ENCODE data around the gene LRRC4C. TPM values are rescaled to one million over a fixed set of nuclear protein-coding genes. Genes with fewer than 3 reads are reported as not detected.

The LRRC4C gene
- total RNA-seq, 6 donors from 2014 or later = 0.37 to 1.2 (median 1.0) TPM; not detected in 2

DNA sequence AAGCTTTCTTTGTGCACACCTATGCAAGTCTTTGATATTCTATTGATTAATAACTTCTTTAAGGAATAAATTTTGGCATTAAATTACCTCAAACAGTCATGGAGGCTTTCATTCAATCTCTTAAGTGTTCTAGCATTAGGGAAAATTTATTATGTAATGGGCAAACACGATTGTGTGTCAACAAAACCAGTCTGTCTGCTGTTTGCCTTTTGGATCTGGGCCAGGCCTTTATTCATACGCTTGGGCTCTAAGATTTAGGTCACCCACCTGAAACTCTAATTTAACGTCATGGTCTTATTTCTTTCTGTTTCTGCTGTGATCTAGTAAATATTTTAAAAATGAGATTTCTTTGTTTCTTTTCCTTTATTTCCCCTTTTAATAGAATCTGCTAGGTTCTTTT is 1270.6 kb downstream of the LRRC4C start:
- Histone ChIP-seq H3K36me3 (no peaks in the 10 kb centered on the region), H3K4me1 (no peaks in the 10 kb centered on the region), H3K27me3 (no peaks in the 10 kb centered on the region), H3K9me3 (no peaks in the 10 kb centered on the region), H3K27ac (no peak overlapping the region), H3K4me3 (no peak overlapping the region)
- ATAC-seq (ENCODE audit: low FRiP score in 2 of 2) (no peak), DNase-seq (peak in 1 of 2 donors; percentile 22)
- no peak for TF ChIP-seq POLR2A (IDR thresholded peaks at IDR 0.05)
- TF ChIP-seq, protein P1, sequence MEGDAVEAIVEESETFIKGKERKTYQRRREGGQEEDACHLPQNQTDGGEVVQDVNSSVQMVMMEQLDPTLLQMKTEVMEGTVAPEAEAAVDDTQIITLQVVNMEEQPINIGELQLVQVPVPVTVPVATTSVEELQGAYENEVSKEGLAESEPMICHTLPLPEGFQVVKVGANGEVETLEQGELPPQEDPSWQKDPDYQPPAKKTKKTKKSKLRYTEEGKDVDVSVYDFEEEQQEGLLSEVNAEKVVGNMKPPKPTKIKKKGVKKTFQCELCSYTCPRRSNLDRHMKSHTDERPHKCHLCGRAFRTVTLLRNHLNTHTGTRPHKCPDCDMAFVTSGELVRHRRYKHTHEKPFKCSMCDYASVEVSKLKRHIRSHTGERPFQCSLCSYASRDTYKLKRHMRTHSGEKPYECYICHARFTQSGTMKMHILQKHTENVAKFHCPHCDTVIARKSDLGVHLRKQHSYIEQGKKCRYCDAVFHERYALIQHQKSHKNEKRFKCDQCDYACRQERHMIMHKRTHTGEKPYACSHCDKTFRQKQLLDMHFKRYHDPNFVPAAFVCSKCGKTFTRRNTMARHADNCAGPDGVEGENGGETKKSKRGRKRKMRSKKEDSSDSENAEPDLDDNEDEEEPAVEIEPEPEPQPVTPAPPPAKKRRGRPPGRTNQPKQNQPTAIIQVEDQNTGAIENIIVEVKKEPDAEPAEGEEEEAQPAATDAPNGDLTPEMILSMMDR (IDR thresholded peaks at IDR 0.05) = no peak
- WGBS, 2 donors = 39 to 54% methylated on average over 3 of the region's 3 CpGs

- TF ChIP-seq, protein P1 (IDR thresholded peaks at IDR 0.05) = no peak
- no peak for DNase-seq
- ATAC-seq (ENCODE audit: low FRiP score in 2 of 2) = no peak
- no peaks in the 10 kb centered on the region for H3K4me1 ChIP-seq
- no peak overlapping the region for H3K4me3 ChIP-seq
- no peaks in the 10 kb centered on the region for H3K9me3 ChIP-seq
- no peaks in the 10 kb centered on the region for H3K27me3 ChIP-seq
- H3K27ac ChIP-seq = no peak overlapping the region
- WGBS, 2 donors = 51 to 56% methylated on average over 4 of the region's 4 CpGs
- no peaks in the 10 kb centered on the region for H3K36me3 ChIP-seq
These were observed 1272.2 kb downstream of the LRRC4C start for GRCh38 chr11:40187295-40187694.

DNA sequence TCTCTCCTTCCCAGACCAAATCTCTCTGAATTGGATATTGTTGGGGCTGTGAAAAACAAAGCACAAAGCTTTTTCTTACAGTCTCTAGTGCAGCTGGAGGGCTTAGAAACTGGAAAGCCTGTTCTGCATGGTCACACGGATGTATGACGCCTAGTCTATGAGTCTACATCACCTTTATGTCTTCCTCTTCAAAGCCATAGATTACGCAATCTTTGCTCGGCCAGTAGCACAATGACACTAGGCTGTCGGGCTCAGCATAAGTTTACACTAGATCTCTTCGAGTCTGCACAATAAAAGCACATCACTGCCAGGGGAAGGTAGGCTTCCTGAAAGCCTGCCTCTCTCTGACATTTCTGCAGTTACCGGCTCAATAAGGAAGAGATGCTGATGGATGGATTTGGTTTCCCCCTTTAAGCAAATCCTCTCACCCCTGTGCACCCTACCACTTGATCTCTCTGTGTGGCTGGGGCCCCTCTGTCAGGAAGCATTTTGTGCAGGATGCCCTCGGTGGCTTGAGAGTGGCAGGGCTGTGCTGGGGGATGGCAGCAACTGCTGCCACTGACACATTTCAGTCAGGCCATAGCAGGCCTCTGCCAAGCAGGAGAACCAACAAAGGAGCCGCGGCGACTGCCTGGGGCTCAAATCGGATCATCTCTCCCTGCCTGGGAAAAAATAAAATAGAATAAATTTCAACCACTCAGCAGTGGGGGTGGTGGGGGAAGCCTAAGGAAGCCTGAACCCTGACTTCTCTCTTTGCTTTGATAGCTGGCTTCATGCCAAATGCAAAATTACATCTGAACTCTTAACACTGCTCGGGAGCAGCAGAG is 1272.8 kb downstream of the LRRC4C start:
- Histone ChIP-seq H3K4me1 (no peaks in the 10 kb centered on the region), H3K9me3 (no peaks in the 10 kb centered on the region), H3K4me3 (no peak overlapping the region), H3K27me3 (no peaks in the 10 kb centered on the region), H3K27ac (no peak overlapping the region), H3K36me3 (no peaks in the 10 kb centered on the region)
- TF ChIP-seq, protein P1 (IDR thresholded peaks at IDR 0.05) = no peak
- no peak for TF ChIP-seq EP300 (IDR thresholded peaks at IDR 0.05)
- TF ChIP-seq POLR2A (IDR thresholded peaks at IDR 0.05) = no peak
- TF ChIP-seq POLR2AphosphoS5 (IDR thresholded peaks at IDR 0.05) = no peak
- DNase-seq (peak in 1 of 2 donors; percentile 5), ATAC-seq (ENCODE audit: low FRiP score in 2 of 2) (no peak)
- WGBS, 2 donors = 37 to 57% methylated on average over 12 to 13 of the region's 13 CpGs

DNA sequence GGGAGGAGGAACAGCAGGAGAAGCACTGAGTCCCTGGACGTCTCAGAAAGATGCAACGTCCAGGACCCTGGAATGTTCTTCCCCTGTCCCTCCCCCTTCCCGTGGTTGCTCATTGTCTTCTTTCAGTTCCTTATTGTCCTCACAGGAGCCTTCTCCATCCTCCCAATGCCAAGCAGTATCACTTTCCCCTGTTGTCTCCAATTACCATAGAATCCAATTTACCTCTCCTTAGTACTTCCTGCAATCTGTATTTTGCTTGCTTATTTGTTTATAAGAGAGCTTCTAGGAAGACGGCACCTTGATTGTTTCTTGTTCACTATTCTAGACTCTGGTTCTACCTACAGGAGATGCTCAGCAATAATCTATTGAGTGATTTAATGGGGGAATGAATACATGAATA is 1273.7 kb downstream of the LRRC4C start:
- no peak for ATAC-seq (ENCODE audit: low FRiP score in 2 of 2)
- Histone ChIP-seq H3K27ac (no peak overlapping the region), H3K9me3 (no peaks in the 10 kb centered on the region), H3K4me1 (no peaks in the 10 kb centered on the region), H3K27me3 (no peaks in the 10 kb centered on the region), H3K36me3 (no peaks in the 10 kb centered on the region), H3K4me3 (no peak overlapping the region)
- WGBS, 2 donors = 71 to 78% methylated on average over 4 of the region's 4 CpGs
- TF ChIP-seq, protein P1 (IDR thresholded peaks at IDR 0.05) = no peak
- no peak for TF ChIP-seq EP300 (IDR thresholded peaks at IDR 0.05)
- DNase-seq = no peak
